Lung (tissue), 12 donors: Measurements from ENCODE around the gene CD44. TPM values are rescaled to one million over a fixed set of nuclear protein-coding genes. Genes with fewer than 3 reads are reported as not detected.
A peak's percentile ranks its signal among the peaks of the same experiment; 100 is the strongest.

ENCODE experiments used
- ATAC-seq: fragments of 200-7000 bp; cut with Tn5 transposase; one replicate; pipeline ENCODE4 v1.9.1; 2020; ENCODE audit warnings: moderate number of reproducible peaks; ENCODE audit not compliant: insufficient read depth, low FRiP score
- DNase-seq, 3 donors: peaks; one replicate each; pipeline ENCODE4 v3.0.0-alpha.2; 2013 to 2017
- H3K27ac ChIP-seq, 2 donors: one replicate each; pipeline ENCODE4 v1.5.1; 2013; ENCODE audit warnings: mild to moderate bottlenecking in 2 of 2, moderate library complexity in 2 of 2, control low read depth in 1 of 2, inconsistent platforms in 1 of 2, low read depth in 1 of 2, low read length in 1 of 2
- H3K27me3 ChIP-seq, 3 donors: one replicate each; pipeline ENCODE4 v1.5.1; 2013; ENCODE audit warnings: low read length in 2 of 3; ENCODE audit not compliant: control insufficient read depth in 3 of 3, insufficient read depth in 3 of 3
- H3K36me3 ChIP-seq, 4 donors: one replicate each; pipeline ENCODE4 v1.5.1; 2013; ENCODE audit warnings: low read length in 4 of 4, mild to moderate bottlenecking in 1 of 4, moderate library complexity in 1 of 4; ENCODE audit not compliant: control insufficient read depth in 4 of 4, insufficient read depth in 4 of 4
- H3K4me1 ChIP-seq, 5 donors: one replicate each; pipeline ENCODE4 v1.5.1; 2013; ENCODE audit warnings: low read length in 5 of 5, mild to moderate bottlenecking in 2 of 5, moderate library complexity in 1 of 5; ENCODE audit not compliant: control insufficient read depth in 5 of 5, insufficient read depth in 5 of 5
- H3K4me3 ChIP-seq: one replicate; pipeline ENCODE4 v1.5.1; 2013; ENCODE audit warnings: mild to moderate bottlenecking, control low read depth, moderate library complexity
- H3K9ac ChIP-seq, 2 donors: one replicate each; pipeline ENCODE4 v1.5.1; 2013; ENCODE audit warnings: low read length in 2 of 2, control low read depth in 1 of 2; ENCODE audit not compliant: insufficient read depth in 1 of 2
- H3K9me3 ChIP-seq, 4 donors: one replicate each; pipeline ENCODE4 v1.5.1; 2013; ENCODE audit warnings: low read length in 3 of 4, mild to moderate bottlenecking in 1 of 4, moderate library complexity in 1 of 4; ENCODE audit not compliant: control insufficient read depth in 4 of 4, insufficient read depth in 3 of 4
- CTCF ChIP-seq: IDR thresholded peaks from 2 replicates; pipeline ENCODE4 v1.5.1; 2012; ENCODE audit warnings: mild to moderate bottlenecking; ENCODE audit errors: control extremely low read depth, extremely low read depth
- WGBS, 2 donors: extraction: QIAGEN DNeasy Blood & Tissue Kit; methylation state at CpG; one replicate each; pipeline ENCODE4 v1.1.7; 2013; 5-methylcytosine and 5-hydroxymethylcytosine counted together
- polyA plus RNA-seq, 2 donors: library from polyadenylated mRNA; stranded (reverse); fragments of 200-250 nt; gene quantifications; one replicate each; pipeline ENCODE4 v1.2.1, GENCODE V29; 2013
- total RNA-seq, 2 donors: library from RNA; depleted of rRNA in 1 of 2; stranded (reverse); fragments of >200 nt in 1 of 2; gene quantifications; one replicate each; pipeline ENCODE4 v1.2.1, GENCODE V29; 2014 to 2021
- donor health status: control.
- donor health status: control.
- donor health status: Bipolar disorder and iron deficiency.
- donor health status: healthy.
- donor health status: DM: yes; HTN: yes; CAD: no.

CD44 gene
- total and polyA plus RNA-seq, 4 donors: 115 to 636 (median 544) TPM

GRCh38 chr11:35146711-35147110 is 7.7 kb downstream of the CD44 start:
- WGBS, 2 donors: 71 to 86% methylated on average over 2 of the region's 2 CpGs
- Histone ChIP-seq H3K27me3 (no peaks in the 10 kb centered on the region), H3K9ac (no peak overlapping the region), H3K4me3 (no peak overlapping the region), H3K9me3 (peaks cover 0 to under 1% (median 0%) of the 10 kb centered on the region in 4 donors), H3K27ac (peak overlapping the region in 1 of 2 donors; percentile 48), H3K36me3 (no peaks in the 10 kb centered on the region), H3K4me1 (peaks cover 0 to 23% (median 6%) of the 10 kb centered on the region in 5 donors)
- DNase-seq: no peak
- no peak for TF ChIP-seq CTCF
- ATAC-seq: no peak

GRCh38 chr11:35147235-35147634 is 8.3 kb downstream of the CD44 start:
- Histone ChIP-seq H3K36me3 (no peaks in the 10 kb centered on the region), H3K4me3 (no peak overlapping the region), H3K9me3 (peaks cover 0 to 2% (median 0%) of the 10 kb centered on the region in 4 donors), H3K9ac (no peak overlapping the region), H3K27me3 (no peaks in the 10 kb centered on the region), H3K27ac (no peak overlapping the region), H3K4me1 (peaks cover 0 to 26% (median 4%) of the 10 kb centered on the region in 5 donors)
- 46 to 85% methylated on average over 1 of the region's 1 CpG for WGBS, 2 donors
- no peak for ATAC-seq
- no peak for DNase-seq
- no peak for TF ChIP-seq CTCF

- WGBS, 2 donors: 86 to 93% methylated on average over 5 of the region's 5 CpGs
- H3K36me3 ChIP-seq: no peaks in the 10 kb centered on the region
- no peak for DNase-seq
- no peak for ATAC-seq
- peaks cover 0 to 26% (median 4%) of the 10 kb centered on the region in 5 donors for H3K4me1 ChIP-seq
- H3K9ac ChIP-seq: no peak overlapping the region
- H3K9me3 ChIP-seq: peaks cover 0 to 2% (median 0%) of the 10 kb centered on the region in 4 donors
- H3K4me3 ChIP-seq: no peak overlapping the region
- no peaks in the 10 kb centered on the region for H3K27me3 ChIP-seq
- H3K27ac ChIP-seq: no peak overlapping the region
- TF ChIP-seq CTCF: no peak
Observed at GRCh38 chr11:35148163-35148837, 9.3 kb downstream of the CD44 start.

GRCh38 chr11:35150454-35150853 is 11.5 kb downstream of the CD44 start:
- no peak for TF ChIP-seq CTCF
- DNase-seq (no peak), ATAC-seq (no peak)
- 61 to 72% methylated on average over 3 of the region's 3 CpGs for WGBS, 2 donors
- no peaks in the 10 kb centered on the region for H3K36me3 ChIP-seq
- H3K9ac ChIP-seq: no peak overlapping the region
- H3K27ac ChIP-seq: no peak overlapping the region
- peaks cover 0 to 16% (median 2%) of the 10 kb centered on the region in 5 donors for H3K4me1 ChIP-seq
- no peak overlapping the region for H3K4me3 ChIP-seq
- peaks cover 0 to 2% (median 0%) of the 10 kb centered on the region in 4 donors for H3K9me3 ChIP-seq
- no peaks in the 10 kb centered on the region for H3K27me3 ChIP-seq
